Motor neuron (in vitro differentiated cells): ENCODE measurements around the gene CAMK2G. TPM values are rescaled to one million over a fixed set of nuclear protein-coding genes. Genes with fewer than 3 reads are reported as not detected.

Experiments
- ATAC-seq, 8 experiments: fragments of 200-7000 bp; cut with Tn5 transposase; replicated peaks in 6 of 8; 2 replicates each; pipeline ENCODE4 v1.8.0; 2021; ENCODE audit warnings: mild to moderate bottlenecking in 8 of 8, moderate library complexity in 8 of 8
- H3K27ac ChIP-seq, 2 donors: fragments of 250-450 bp; sonication (Bioruptor Pico); 2 replicates each; pipeline ENCODE4 v1.9.0; 2021; ENCODE audit warnings: antibody characterized with exemption in 2 of 2, mild to moderate bottlenecking in 2 of 2, moderate library complexity in 1 of 2
- H3K4me1 ChIP-seq, 2 donors: fragments of 250-450 bp; sonication (Bioruptor Pico); replicated peaks in 1 of 2; 2 replicates each; pipeline ENCODE4 v1.6.1; 2021; ENCODE audit warnings: antibody characterized with exemption in 2 of 2, mild to moderate bottlenecking in 2 of 2, moderate library complexity in 1 of 2
- H3K4me3 ChIP-seq, 5 donors: fragments of 250-450 bp; sonication (Bioruptor Pico); 2 replicates each; pipeline ENCODE4 v1.9.0; 2021; ENCODE audit warnings: antibody characterized with exemption in 5 of 5, mild to moderate bottlenecking in 5 of 5, moderate library complexity in 4 of 5
- WGBS, 10 experiments: fragments of 450-650 bp; shearing (Covaris generic); methylation state at CpG; one replicate each; pipeline ENCODE4 v1.0.0; 2022; 5-methylcytosine and 5-hydroxymethylcytosine counted together
- in situ Hi-C, 9 experiments: fragments of 400-800 bp; cut with MboI; loops; one replicate each; pipeline ENCODE4 v1.15.0; 2021; ENCODE audit warnings: low sequenced_read_pairs in 9 of 9, low pct_unique_long_range_greater_than_20kb in 2 of 9; ENCODE audit not compliant: unreplicated experiment in 9 of 9
- total RNA-seq, 8 experiments: library from RNA; unstranded; fragments of 300-600 nt; gene quantifications; 2 replicates each; pipeline versions ENCODE4 v1.2.3 to v1.2.4, GENCODE V29; 2022

CAMK2G gene
- total RNA-seq, 8 experiments from 2014 or later: 10.6 to 33.5 (median 24.3) TPM

GRCh38 chr10:73850863-73851461 lies 23.4 kb downstream of the CAMK2G start:
- Histone ChIP-seq H3K4me3 (no peak overlapping the region), H3K4me1 (no peaks in the 10 kb centered on the region), H3K27ac (no peak overlapping the region)
- peak in 1 of 8 experiments; percentile 25 for ATAC-seq
- in situ Hi-C loops: no loop called here
- WGBS, 10 experiments: 0 to 90% (median 77%) methylated on average over 1 to 5 of the region's 15 CpGs; no CpG with 5 or more reads in 4 of the 10 experiments

GRCh38 chr10:73850211-73850610 lies 24.1 kb downstream of the CAMK2G start:
- in situ Hi-C loops: no loop called here
- 53 to 100% (median 90%) methylated on average over 1 to 4 of the region's 8 CpGs; no CpG with 5 or more reads in 3 of the 10 experiments for WGBS, 10 experiments
- H3K27ac ChIP-seq: no peak overlapping the region
- H3K4me3 ChIP-seq: no peak overlapping the region
- ATAC-seq: no peak
- no peaks in the 10 kb centered on the region for H3K4me1 ChIP-seq

GRCh38 chr10:73848821-73849489 lies 25.4 kb downstream of the CAMK2G start:
- WGBS, 10 experiments: 0 to 68% (median 57%) methylated on average over 1 to 14 of the region's 17 CpGs; no CpG with 5 or more reads in 2 of the 10 experiments
- Histone ChIP-seq H3K4me1 (no peaks in the 10 kb centered on the region), H3K4me3 (no peak overlapping the region), H3K27ac (no peak overlapping the region)
- peak; percentile 86 to 100 (median 92) for ATAC-seq
- in situ Hi-C loops: no loop called here

- WGBS, 10 experiments: 94 to 100% (median 97%) methylated on average over 1 to 5 of the region's 7 CpGs; no CpG with 5 or more reads in 7 of the 10 experiments
- Histone ChIP-seq H3K4me1 (no peaks in the 10 kb centered on the region), H3K27ac (no peak overlapping the region), H3K4me3 (no peak overlapping the region)
- in situ Hi-C loops: no loop called here
- ATAC-seq: no peak
Observed at GRCh38 chr10:73847031-73847430, 27.3 kb downstream of the CAMK2G start.

- 60 to 100% (median 90%) methylated on average over 1 to 5 of the region's 5 CpGs; no CpG with 5 or more reads in 2 of the 10 experiments for WGBS, 10 experiments
- no peak for ATAC-seq
Observed at GRCh38 chr10:73843261-73843660, 31.1 kb downstream of the CAMK2G start.

GRCh38 chr10:73842349-73842748 lies 32.0 kb downstream of the CAMK2G start:
- H3K4me3 ChIP-seq: no peak overlapping the region
- WGBS, 10 experiments: 85 to 100% (median 91%) methylated on average over 2 to 7 of the region's 11 CpGs; no CpG with 5 or more reads in 4 of the 10 experiments
- in situ Hi-C loops: no loop called here

More at GRCh38 chr10:73843261-73843660, 31.1 kb downstream of the CAMK2G start:
- Histone ChIP-seq H3K4me1 (peaks cover 5 to 8% of the 10 kb centered on the region in 2 donors), H3K4me3 (no peak overlapping the region), H3K27ac (no peak overlapping the region)
- in situ Hi-C loops: no loop called here

GRCh38 chr10:73841526-73842285 lies 32.6 kb downstream of the CAMK2G start:
- Histone ChIP-seq H3K4me1 (peaks cover 5 to 8% of the 10 kb centered on the region in 2 donors), H3K4me3 (no peak overlapping the region), H3K27ac (no peak overlapping the region)
- ATAC-seq: peak in 1 of 8 experiments; percentile 13
- in situ Hi-C loops: no loop called here
- 0 to 67% (median 40%) methylated on average over 1 to 3 of the region's 9 CpGs; no CpG with 5 or more reads in 2 of the 10 experiments for WGBS, 10 experiments

More at GRCh38 chr10:73842349-73842748, 32.0 kb downstream of the CAMK2G start:
- Histone ChIP-seq H3K4me1 (peaks cover 5 to 8% of the 10 kb centered on the region in 2 donors), H3K27ac (no peak overlapping the region)
- no peak for ATAC-seq

- Histone ChIP-seq H3K4me1 (peaks cover 5 to 8% of the 10 kb centered on the region in 2 donors), H3K27ac (no peak overlapping the region), H3K4me3 (no peak overlapping the region)
- peak in 4 of 8 experiments; percentile 21 to 27 (median 26) for ATAC-seq
- 52 to 100% (median 80%) methylated on average over 1 to 3 of the region's 9 CpGs; no CpG with 5 or more reads in 5 of the 10 experiments for WGBS, 10 experiments
- in situ Hi-C loops: no loop called here
Observed at GRCh38 chr10:73841061-73841421, 33.3 kb downstream of the CAMK2G start.

GRCh38 chr10:73840403-73841060 lies 33.8 kb downstream of the CAMK2G start:
- 60 to 100% (median 88%) methylated on average over 1 to 10 of the region's 13 CpGs; no CpG with 5 or more reads in 1 of the 10 experiments for WGBS, 10 experiments
- Histone ChIP-seq H3K4me1 (peaks cover 5 to 8% of the 10 kb centered on the region in 2 donors), H3K4me3 (no peak overlapping the region), H3K27ac (no peak overlapping the region)
- in situ Hi-C loops: no loop called here
- peak in 1 of 8 experiments; percentile 26 for ATAC-seq

- Histone ChIP-seq H3K4me3 (no peak overlapping the region), H3K4me1 (peaks cover 5 to 8% of the 10 kb centered on the region in 2 donors), H3K27ac (no peak overlapping the region)
- no peak for ATAC-seq
- in situ Hi-C loops: no loop called here
- WGBS, 10 experiments: 87 to 100% (median 100%) methylated on average over 1 to 3 of the region's 4 CpGs; no CpG with 5 or more reads in 4 of the 10 experiments
Observed at GRCh38 chr10:73840056-73840402, 34.3 kb downstream of the CAMK2G start.

- Histone ChIP-seq H3K4me1 (peaks cover 5 to 8% of the 10 kb centered on the region in 2 donors), H3K27ac (no peak overlapping the region), H3K4me3 (no peak overlapping the region)
- ATAC-seq: peak in 2 of 8 experiments; percentile 13 to 21
- 80 to 100% (median 96%) methylated on average over 1 to 3 of the region's 40 CpGs; no CpG with 5 or more reads in 6 of the 10 experiments for WGBS, 10 experiments
- in situ Hi-C loops: no loop called here
Observed at GRCh38 chr10:73839276-73839966, 34.9 kb downstream of the CAMK2G start.

GRCh38 chr10:73838827-73839226 lies 35.5 kb downstream of the CAMK2G start:
- H3K27ac ChIP-seq: no peak overlapping the region
- H3K4me3 ChIP-seq: no peak overlapping the region
- WGBS, 10 experiments: 57 to 100% (median 90%) methylated on average over 1 to 6 of the region's 8 CpGs; no CpG with 5 or more reads in 5 of the 10 experiments
- in situ Hi-C loops: no loop called here
- peaks cover 5 to 8% of the 10 kb centered on the region in 2 donors for H3K4me1 ChIP-seq
- peak in 2 of 8 experiments; percentile 61 to 87 for ATAC-seq
